ENCODE results near the gene DHRS7B.
"Not testable (repeated sequence)": the region's sequence is repeated elsewhere in the genome, so short reads cannot be mapped to it uniquely, and the experiment has no call there.

DHRS7B gene

DNA sequence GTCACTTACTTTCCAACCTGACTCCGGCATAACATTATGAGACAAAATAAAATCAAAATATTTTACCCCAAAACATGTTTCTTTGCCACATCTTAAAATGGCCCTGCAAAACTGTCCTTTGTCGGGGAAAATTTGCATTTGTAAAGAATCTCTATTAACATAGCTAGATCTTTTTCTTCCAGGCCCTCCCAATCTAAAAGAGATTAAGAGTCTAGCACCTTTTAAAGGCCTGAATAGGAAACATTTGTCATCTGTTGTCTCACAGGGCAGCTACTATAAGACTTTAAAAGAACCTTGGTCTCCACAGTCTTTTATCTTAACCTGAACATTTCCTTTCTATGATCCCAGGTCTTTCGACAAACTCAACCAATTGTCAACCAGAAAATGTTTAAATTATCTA, 18.1 kb upstream of the DHRS7B start:
- DNase-seq: no peak
- no peak for ATAC-seq

DNA sequence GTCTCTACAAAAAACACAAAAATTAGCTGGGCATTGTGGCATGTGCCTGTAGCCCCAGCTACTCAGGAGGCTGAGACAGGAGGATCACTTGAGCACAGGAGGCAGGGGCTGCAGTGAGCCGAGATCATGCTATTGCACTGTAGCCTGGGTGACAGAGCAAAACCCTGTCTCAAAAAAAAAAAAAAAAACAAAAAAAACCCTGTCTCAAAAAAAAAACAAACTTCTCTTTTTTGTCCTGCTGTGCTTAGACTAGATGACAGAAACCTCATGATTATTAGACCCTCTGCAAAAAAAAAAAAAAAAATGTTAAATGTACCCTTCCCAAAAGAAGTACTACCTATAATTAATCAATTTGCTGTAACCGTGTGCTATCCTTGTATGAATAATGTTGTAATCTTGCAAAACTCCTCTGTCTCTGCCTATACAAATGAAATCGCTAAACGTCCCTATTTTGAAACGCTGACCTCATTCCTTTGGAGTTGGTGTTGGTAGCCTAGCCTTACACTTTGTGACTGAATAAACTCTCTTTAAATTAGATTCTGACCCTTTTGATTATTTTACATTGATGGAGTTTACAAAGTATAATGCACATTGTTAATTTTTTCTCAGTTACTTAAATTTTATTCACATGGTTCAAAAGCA, 13.6 kb upstream of the DHRS7B start:
- DNase-seq: no peak
- no peak for ATAC-seq

DNA sequence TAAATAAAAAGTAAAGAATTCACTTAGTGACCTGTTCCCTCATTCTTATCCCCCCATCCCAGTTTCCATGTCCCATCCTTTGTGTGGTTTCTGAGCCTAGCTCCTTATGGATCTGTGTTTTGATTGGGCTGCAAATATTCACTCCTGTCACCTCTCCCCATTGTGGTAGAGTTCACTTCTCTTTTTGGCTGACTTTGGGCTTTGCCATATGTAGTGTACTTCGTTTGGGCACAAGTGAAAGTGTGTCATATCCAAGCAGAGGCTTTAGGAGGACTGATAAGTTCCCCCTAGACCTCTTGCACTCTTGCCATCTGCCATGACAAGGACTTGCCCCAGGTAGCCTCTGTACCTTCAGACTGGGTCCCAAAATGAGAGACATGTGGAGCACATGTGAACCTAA, 13.0 kb upstream of the DHRS7B start:
- ATAC-seq (no peak), DNase-seq (no peak)

DNA sequence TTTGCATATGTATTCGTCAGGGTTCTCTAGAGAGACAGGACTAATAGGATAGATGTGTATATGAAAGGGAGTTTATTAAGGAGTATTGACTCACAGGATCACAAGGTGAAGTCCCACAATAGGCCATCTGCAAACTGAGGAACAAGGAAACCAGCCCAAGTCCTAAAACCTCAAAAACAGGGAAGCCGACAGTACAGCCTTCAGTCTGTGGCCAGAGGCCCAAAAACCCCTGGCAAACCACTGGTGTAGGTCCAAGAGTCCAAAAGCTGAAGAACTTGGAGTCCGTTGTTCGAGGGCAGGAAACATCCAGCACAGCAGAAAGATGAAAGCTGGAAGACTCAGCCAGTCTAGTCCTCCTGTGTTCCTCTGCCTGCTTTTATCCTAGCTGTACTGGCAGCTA, 12.0 kb upstream of the DHRS7B start:
- not testable (repeated sequence) for ATAC-seq, DNase-seq

DNA sequence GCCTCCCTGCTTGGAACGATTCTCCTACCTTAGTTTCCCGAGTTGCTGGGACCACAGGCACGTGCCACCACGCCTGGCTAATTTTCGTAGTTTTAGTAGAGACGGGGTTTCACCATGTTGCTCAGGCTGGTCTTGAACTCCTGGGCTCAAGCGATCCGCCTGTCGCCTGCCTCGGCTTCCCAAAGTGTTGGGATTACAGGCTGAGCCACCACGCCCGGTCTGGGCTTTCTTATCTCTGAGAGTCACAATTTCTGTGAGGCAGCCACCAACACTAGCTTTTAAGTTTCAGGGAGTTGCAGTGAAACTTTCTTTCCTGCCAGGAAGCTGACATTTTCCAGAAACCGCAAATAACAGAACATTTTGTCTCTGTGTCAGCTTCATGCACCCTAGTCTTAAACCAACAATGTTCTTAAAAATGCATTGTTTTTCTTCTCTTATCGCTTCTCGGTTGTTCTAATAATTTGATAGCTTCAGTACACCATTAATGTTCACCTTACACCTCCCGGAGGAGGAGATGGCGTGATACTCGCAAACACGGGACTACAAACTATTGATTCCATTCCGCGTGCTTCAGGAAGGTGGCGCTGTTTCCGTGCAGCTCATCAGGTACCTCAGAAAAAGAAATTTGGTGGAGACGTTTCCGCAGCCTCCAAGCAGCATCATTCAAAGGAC, 7.4 kb upstream of the DHRS7B start:
- DNase-seq (peak; percentile 71), ATAC-seq (peak; percentile 72)

DNA sequence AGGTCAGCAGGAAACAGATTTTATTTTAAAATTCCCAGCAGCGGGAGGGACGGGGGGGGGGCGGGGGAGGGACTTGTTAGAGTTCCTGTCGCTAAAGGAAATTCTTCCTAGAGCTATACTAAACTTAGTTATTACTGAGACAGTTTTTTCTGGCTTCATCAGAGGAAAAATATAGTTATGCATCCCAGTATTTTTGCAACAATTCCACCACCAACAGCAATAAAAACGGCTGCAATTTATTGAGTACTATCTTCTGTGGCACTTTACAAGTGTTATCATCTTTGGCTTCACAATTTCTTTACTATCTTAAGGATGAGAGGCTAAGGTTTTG, 6.9 kb upstream of the DHRS7B start:
- ATAC-seq (no peak), DNase-seq (no peak)

DNA sequence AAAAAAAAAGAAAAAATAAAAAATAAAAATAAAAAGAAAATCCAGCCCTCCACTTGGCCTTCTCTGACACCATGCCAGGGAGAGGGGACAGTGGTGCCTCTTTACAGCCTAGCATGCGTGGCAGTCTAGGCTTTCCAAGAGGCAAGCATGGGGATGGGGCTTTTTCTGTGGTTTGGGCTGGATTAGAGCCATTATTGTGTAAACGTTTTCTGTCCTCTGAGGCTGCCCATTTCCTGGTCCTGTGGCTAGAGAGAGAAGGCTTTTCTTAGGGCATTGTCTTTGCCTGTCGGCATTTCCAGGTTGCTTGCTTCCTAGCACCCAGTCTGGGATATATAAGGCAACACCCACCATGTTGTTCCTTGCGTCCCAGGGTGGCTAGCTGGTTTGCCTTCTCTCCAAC, 2.7 kb upstream of the DHRS7B start:
- ATAC-seq (no peak), DNase-seq (no peak)

DNA sequence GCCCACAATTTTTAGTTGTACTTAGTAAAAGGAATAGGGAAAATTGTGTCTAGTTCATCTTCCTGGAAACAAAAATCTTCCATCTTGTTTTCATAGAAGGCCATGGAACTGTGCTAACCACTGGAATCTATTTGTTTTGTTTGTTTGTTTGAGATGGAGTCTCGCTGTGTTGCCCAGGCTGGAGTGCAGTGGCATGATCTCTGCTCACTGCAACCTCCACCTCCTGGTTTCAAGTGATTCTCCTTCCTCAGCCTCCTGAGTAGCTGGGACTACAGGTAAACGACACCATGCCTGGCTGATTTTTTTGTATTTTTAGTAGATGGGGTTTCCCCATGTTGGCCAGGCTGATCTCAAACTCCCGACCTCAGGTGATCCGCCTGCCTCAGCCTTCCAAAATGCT, 2.2 kb upstream of the DHRS7B start:
- not testable (repeated sequence) for DNase-seq, ATAC-seq

DNA sequence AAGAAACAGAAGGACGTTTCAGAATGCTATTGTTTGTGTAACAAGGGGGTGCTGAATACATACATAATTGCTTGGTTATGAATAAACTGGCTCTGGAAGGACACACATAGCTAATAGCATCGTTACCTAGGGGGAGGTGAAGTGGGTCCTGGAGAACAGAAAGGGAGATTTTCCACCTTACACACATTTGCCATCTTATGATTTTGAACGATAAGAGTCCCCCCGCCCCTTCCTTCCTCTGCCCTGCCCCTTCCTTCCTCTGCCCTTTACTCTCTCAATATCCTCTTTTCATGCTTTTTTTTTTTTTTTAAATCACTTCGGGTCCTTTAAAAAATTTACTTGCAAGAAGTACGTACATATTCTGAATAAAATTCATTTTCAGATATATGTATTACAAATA, 902 bp upstream of the DHRS7B start:
- ATAC-seq (no peak), DNase-seq (peak; percentile 45)

DNA sequence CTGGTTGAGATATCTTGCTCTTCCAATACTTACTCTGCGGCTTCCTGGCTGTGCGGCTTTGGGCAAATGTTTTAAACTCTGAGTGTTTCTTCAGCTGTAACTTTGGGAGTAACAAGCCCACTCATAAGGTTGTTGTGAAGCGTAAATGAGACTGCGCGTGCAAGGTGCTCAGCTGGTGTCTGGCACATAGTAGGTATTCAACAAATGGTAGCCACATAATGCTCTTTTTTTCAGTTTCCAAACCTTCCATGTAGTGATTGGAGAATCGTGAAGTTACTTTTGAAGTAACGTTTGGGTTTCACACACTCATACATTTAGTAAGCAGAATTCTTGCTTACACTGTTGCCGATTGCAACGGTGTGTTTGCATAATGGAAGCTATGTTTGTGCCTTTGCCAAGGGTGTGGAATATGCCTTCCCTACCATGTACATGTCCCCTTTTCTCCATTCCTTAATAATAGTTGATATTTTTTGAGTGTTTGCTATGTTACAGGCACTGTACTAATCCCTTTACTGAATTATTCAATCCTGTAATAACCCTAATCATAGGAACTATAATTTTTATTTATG, 829 bp downstream of the DHRS7B start:
- ATAC-seq: no peak

DNA sequence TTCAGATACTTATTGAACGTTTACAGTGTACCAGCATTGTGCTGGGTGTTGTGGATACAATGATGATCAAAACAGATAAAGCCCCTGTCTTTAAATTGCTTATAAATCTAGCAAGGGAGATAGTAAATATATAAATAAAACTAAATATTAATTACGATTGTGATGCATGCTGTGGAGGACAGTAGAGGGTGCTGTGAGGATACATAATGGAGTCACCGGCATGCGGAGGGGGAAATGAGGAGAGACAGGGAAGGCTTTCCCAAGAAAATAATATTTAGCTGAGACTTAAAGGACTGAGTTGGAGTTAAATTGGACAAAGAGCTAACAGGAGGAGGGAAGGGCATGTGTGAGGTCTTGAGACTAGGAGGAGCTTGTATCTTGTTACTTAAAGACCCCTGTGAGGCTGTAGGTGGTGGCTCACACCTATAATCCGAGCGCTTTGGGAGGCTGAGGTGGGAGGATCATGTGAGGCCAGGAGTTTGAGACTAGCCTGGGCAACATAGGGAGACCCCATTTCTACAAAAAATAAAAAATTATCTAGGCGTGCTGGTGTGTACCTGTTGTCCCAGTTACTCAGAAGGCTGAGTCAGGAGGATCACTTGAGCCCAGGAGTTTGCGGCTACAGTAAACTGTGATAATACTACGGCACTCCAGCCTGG, 2.4 kb downstream of the DHRS7B start:
- DNase-seq (no peak), ATAC-seq (no peak)

More for the DNA sequence above, 829 bp downstream of the DHRS7B start:
- no peak for DNase-seq

DNA sequence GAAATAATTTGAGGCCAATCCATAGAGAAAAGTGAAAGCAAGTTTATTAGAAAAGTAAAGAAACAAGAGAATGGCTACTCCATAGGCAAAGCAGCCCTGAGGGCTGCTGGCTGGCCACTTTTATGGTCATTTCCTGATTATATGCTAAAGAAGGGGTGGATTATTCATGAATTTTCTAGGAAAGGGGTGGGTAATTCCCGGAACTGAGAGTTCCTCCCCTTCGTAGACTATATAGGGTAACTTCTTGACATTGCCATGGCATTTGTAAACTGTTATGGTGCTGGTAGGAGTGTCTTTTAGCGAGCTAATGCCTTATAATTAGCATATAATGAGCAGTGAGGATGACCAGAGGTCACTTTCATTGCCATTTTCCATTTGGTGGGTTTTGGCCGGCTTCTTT, 4.4 kb downstream of the DHRS7B start:
- ATAC-seq (no peak), DNase-seq (no peak)

DNA sequence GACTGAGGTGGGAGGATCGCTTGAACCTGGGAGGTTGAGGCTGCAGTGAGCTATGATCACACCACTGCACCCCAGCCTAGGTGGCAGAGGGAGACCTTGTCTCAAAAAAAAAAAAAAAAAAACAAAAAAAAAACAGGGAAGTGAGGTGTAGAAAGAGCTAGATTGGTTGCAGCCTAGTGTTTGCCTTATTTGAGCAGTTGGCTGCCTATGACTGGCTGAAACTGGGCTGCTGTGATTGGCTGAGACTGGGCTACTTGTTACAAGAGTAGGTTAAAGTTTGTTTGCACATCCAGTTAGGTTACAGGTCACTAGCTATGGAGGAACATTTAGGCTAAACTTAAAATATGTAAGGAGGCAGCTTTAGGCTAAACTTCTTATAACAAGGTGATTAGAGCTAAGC, 5.7 kb downstream of the DHRS7B start:
- no peak for ATAC-seq
- DNase-seq: no peak

DNA sequence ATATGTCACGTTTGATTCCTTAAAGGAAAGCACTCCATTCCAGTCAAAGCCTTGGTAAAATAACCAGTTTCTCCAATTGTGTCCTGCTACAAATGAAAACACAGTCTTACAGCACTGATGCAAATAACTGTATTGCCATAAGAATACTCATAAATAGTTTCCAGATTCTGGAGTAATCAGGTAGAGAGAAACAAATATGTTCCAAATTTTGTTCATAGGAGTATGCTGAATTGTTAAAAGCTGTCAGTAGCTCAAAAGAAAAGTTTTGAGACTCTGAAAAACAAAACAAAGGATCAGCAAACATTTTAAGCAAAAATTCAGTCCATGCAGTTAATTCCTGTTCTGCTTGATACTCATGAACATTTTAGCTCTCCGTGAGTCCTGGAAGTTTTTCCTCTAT, 7.8 kb downstream of the DHRS7B start:
- no peak for DNase-seq

DNA sequence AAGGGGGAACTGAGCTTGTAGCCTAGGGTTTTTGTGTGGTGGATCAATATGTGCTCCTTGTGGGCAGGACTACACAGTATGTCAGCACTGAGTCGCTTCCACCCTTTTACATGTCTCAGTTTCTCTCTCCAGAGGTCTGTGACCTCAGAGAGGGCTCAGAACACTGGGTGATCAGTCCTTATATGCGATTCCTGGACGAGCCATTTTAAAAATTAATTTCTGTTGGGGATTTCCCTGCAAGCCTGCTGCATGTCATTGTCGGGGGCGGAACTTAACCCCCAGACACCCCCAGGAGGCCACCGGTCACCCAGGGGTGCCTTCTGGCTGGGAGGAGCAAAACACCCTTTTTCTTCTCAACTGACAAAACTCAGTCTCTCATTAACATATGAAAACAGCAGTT, 14.1 kb downstream of the DHRS7B start:
- ATAC-seq (no peak), DNase-seq (no peak)

More for the DNA sequence above, 7.8 kb downstream of the DHRS7B start:
- ATAC-seq: no peak

DNA sequence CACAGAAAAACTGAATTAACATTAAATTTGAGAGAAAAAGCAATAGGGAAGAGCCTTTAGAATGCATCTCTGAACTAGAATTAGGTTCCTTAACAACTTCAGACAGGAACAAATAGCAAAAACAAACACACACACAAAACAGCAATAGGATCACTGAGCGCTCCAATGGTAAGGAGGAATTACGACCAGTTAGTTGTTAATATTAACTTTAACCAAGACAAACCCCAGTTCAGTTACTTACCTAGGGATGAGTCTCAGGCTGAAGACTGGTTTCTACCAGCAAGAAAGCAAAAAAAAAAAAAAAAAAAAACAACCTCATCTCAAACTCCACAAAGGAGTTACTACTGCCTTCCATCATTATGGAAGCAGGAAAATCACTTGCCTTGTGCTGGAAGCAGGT, 14.6 kb downstream of the DHRS7B start:
- ATAC-seq (no peak), DNase-seq (no peak)

DNA sequence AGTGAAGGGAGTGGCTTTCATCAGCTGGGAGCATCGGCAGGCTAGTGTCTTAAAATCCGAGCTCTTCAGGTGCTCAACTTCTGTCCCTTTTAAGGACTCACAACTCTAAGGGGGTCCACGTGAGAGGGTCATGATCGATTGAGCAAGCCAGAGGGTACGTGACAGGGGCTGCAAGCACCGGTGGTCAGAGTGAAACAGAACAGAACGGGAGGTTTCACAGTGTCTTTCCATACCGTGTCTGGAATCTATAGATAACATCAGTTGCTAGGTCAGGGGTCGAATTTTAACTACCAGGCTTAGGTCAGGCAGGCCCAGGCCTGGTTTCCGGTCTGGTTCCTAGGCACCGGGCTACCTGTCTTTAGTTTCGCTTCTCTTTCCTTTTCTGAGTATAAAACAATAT, 15.3 kb downstream of the DHRS7B start:
- DNase-seq, ATAC-seq: not testable (repeated sequence)

DNA sequence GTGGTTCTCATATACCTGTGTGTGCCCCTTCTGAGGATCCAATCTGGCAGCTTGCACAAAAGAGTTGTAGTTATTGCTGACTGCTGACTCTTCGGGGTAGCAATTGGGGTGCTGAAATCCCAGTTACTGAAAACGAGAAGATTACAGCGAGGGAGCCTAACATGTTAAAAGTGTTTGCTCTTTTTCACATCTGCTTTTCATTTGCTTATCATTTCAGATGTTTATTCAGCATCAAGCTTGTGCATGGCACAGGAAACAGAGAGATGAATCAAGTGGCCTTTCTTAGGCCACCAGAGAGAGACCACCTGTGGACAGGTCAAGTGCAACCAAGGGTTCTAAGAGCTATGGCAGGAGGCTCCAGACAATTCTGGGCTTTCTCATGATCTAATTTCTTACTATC, 16.9 kb downstream of the DHRS7B start:
- DNase-seq: no peak
- ATAC-seq: no peak

DNA sequence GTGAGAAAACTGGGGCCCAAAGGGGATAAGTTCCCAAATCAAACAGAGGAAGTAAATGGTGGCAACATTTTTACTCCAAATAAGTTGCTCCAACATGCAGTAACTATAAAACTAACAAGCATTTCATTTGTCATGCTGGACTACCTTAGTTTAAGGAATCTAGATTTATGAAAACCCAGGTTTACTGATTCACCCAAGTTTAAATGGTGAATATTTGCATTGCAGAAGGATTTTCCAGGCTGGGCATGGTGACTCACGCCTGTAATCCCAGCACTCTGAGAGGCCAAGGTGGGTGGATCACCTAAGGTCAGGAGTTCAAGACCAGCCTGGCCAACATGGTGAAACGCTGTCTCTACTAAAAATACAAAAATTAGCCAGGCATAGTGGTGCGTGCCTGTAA, 17.5 kb downstream of the DHRS7B start:
- DNase-seq, ATAC-seq: not testable (repeated sequence)

DNA sequence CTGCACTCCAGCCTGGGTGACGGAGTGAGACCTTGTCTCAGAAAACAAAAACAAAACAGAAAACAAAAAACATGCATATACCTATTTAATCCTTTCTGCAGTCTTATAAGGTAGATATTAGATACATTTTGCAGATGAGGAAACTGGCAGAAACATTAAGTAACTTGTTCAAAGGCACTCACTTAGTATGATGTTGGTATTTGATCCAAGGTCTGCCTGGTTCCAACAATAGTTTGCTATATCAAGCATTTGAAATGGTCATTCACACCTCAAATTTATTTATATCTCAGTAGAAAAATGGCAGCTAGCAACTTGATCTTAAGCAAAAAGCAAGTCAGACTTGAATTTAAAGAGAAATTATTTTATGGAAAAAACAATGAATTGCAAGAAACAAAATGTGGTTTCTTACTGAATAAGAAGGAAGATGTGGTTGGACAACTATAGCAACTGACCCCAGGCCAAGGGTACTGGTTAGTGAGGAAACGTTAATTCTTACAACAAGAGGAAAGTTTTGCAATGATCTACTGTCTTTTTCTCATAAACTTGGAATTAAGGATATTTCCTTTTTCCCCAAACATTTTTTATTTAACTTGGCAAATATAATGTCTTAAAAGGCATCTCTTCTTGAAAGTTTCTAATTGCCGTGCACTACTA, 19.7 kb downstream of the DHRS7B start:
- DNase-seq: no peak
- ATAC-seq: no peak

DNA sequence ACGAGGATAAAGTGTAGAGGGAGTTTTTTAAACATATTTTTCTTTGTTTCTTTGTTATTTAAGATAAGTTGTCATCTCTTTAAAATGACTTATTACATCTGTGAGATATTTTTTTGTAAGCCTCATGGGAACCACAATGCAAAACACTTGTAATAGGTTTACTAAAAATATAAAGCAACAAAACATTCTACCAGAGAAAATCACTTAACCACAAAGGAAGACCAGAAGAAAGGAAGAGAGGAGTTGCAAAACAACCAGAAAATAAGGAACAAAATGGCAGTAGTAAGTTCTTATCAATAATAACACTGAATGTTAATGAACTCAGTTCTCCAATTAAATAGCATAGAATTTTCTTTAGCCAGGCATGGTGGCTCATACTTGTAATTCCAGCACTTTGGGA, 22.9 kb downstream of the DHRS7B start:
- DNase-seq (no peak), ATAC-seq (no peak)

DNA sequence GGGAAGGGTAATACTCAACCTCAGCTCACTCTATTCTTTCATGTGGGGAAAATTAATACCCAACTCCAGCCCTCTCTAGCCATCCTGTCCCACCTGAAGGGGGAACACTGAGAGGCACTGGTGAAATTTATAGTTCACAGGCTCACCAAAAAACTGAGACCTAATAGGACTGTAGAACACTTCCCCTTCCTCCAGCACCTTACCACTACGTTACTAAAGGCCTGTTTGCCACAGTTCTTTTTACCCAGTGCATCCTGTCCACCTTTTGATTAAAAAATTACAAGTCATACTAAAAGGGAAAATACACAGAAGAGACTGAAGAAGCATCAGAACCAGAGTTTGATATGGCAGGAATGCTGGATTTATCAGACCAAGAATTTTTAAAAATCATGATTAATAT, 26.0 kb downstream of the DHRS7B start:
- no peak for ATAC-seq
- no peak for DNase-seq
